ENCODE data around the gene DIRAS2. TPM values are rescaled to one million over a fixed set of nuclear protein-coding genes. Genes with fewer than 3 reads are reported as not detected.

The DIRAS2 gene
- total RNA-seq, 4 donors from 2014 or later = 0.32 to 0.73 (median 0.53) TPM

DNA sequence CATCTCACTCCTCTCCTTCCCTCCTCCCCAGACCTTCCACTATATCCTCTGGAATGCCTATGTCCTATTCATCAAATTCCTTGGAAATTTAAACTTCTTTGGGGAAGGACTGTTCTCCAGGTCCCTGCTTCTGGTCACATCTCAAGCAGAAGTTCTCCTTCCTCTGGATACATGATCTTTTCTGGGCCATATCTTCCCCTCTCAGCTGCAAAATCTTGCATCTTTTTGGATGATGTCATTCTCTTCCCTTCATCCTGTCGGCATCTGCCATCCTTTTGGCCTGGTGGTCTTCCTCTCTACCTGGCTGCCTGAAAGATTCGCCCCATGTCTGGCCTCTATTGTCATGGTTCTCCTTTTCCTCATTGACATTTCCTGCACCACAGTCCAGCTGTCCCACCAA is 5.2 kb upstream of the DIRAS2 start:
- Histone ChIP-seq H3K27me3 (peaks cover 21% of the 10 kb centered on the region), H3K36me3 (no peaks in the 10 kb centered on the region), H3K4me1 (peaks cover 6% of the 10 kb centered on the region), H3K27ac (no peak overlapping the region), H3K4me3 (no peak overlapping the region), H3K9me3 (peaks cover 7% of the 10 kb centered on the region)
- DNase-seq (ENCODE audit: low spot score in 2 of 2) = no peak
- TF ChIP-seq EP300 (IDR thresholded peaks at IDR 0.05) (no peak), POLR2AphosphoS5 (IDR thresholded peaks at IDR 0.05) (no peak), POLR2A (IDR thresholded peaks at IDR 0.05) (no peak)
- 81% methylated on average over 2 of the region's 2 CpGs for whole genome bisulfite sequencing

DNA sequence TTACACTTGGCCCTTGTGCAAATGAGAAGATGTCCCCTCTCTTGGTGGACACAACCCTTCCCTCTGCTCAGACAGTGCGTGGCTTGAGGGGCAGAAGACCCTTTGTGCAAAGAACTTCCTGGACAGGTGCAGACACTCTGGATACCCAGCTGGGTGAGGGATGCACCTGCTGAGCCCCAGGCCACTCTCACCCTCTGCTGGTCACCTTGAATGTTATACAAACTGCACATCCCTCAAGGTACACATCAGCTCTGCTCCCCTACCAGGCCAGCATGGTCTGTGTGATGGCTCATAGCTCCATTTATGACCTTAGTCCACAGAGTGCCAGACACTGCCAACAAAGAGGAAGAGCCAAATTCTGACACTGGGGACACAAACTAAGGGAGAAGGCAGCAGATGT is 3.1 kb upstream of the DIRAS2 start:
- Histone ChIP-seq H3K36me3 (no peaks in the 10 kb centered on the region), H3K4me3 (no peak overlapping the region), H3K4me1 (peaks cover 10% of the 10 kb centered on the region), H3K9me3 (peaks cover 3% of the 10 kb centered on the region), H3K27ac (no peak overlapping the region), H3K27me3 (peaks cover 35% of the 10 kb centered on the region)
- TF ChIP-seq EP300 (IDR thresholded peaks at IDR 0.05) (no peak), CTCF (IDR thresholded peaks at IDR 0.05) (no peak), POLR2A (IDR thresholded peaks at IDR 0.05) (no peak)
- no peak for DNase-seq (ENCODE audit: low spot score in 2 of 2)
- WGBS = 100% methylated on average over 1 of the region's 1 CpG

- peaks cover 10% of the 10 kb centered on the region for H3K4me1 ChIP-seq
These were observed 638 bp downstream of the DIRAS2 start for GRCh38 chr9:90641884-90642487.

DNA sequence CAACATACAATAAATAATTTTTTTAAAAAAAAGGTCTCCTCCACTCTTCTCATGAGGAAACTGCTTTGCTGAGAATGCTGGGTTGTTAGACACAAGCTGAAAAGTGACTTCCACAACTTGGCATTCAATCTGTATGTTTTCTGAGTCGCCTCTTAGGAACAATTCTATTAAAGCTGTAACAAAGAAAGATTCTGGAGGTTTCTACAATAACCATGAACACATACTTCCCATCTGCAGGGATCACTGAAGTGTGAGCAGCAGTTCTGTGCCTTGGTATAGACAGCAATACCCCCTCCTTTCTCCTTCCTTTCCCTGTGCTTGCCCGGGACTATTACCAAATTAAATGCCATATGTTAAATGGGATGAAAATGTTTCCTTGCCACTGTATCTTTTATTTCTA is 1.5 kb downstream of the DIRAS2 start:
- TF ChIP-seq EP300 (IDR thresholded peaks at IDR 0.05) (no peak), POLR2A (IDR thresholded peaks at IDR 0.05) (no peak)
- H3K27ac ChIP-seq = no peak overlapping the region
- no peaks in the 10 kb centered on the region for H3K9me3 ChIP-seq
- 64% methylated on average over 2 of the region's 2 CpGs for WGBS
- H3K4me1 ChIP-seq = peaks cover 10% of the 10 kb centered on the region
- H3K36me3 ChIP-seq = no peaks in the 10 kb centered on the region
- DNase-seq (ENCODE audit: low spot score in 2 of 2) = no peak
- peaks cover 31% of the 10 kb centered on the region for H3K27me3 ChIP-seq
- H3K4me3 ChIP-seq = no peak overlapping the region

More at GRCh38 chr9:90641884-90642487, 638 bp downstream of the DIRAS2 start:
- Histone ChIP-seq H3K27me3 (peaks cover 31% of the 10 kb centered on the region), H3K9me3 (no peaks in the 10 kb centered on the region), H3K4me3 (peak overlapping the region; percentile 55), H3K36me3 (no peaks in the 10 kb centered on the region), H3K27ac (no peak overlapping the region)
- DNase-seq (ENCODE audit: low spot score in 2 of 2) = no peak
- WGBS = 21% methylated on average over 10 of the region's 10 CpGs
- TF ChIP-seq POLR2AphosphoS5 (IDR thresholded peaks at IDR 0.05) = no peak
- no peak for TF ChIP-seq POLR2A (IDR thresholded peaks at IDR 0.05)
- TF ChIP-seq EP300 (IDR thresholded peaks at IDR 0.05) = no peak
- no peak for TF ChIP-seq CTCF (IDR thresholded peaks at IDR 0.05)

DNA sequence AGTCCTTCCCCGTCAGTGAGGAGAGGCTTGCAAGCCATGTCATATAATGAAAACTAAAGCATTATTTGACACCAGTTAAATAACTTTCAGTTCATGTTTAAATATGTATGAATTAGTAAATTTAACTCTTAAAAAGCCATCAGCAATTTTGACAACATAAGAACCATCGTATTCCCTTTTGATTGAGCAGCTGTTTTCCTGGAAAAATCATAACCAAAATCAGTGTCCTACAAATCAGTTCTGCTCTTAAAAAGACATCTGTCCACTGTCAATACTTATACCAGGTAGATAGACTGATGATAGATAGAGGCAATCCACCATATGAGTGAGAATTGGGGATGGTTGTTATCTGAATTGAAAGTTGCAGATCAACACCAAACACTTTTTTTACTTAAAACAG is 2.3 kb downstream of the DIRAS2 start:
- H3K4me3 ChIP-seq = no peak overlapping the region
- peaks cover 10% of the 10 kb centered on the region for H3K4me1 ChIP-seq
- 77% methylated on average over 2 of the region's 2 CpGs for WGBS
- no peaks in the 10 kb centered on the region for H3K36me3 ChIP-seq
- H3K27me3 ChIP-seq = peaks cover 27% of the 10 kb centered on the region
- H3K9me3 ChIP-seq = no peaks in the 10 kb centered on the region
- no peak for DNase-seq (ENCODE audit: low spot score in 2 of 2)
- no peak for TF ChIP-seq EP300 (IDR thresholded peaks at IDR 0.05)
- no peak overlapping the region for H3K27ac ChIP-seq

DNA sequence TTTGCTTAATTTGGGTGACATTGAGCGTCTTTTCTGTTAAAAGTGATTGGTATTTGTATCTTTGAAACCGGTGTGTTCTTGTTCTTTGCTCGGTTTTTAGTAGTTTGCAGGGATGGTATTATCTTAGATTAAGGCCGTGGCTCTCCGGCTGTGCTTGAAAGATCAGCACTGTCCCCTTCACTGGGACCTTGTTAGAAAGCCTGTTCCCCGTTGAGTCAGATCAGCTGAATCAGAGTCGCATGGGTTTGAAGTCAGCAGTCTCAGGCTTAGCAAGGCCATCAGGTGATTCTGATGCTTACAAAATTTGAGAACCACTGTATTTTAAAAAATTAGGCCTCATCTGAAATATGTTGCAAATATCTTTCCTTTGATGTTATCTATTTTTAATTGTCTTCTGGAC is 5.0 kb downstream of the DIRAS2 start:
- no peak for TF ChIP-seq POLR2AphosphoS5 (IDR thresholded peaks at IDR 0.05)
- TF ChIP-seq EP300 (IDR thresholded peaks at IDR 0.05) = no peak
- TF ChIP-seq POLR2A (IDR thresholded peaks at IDR 0.05) = no peak
- no peak for TF ChIP-seq CTCF (IDR thresholded peaks at IDR 0.05)
- Histone ChIP-seq H3K27ac (no peak overlapping the region), H3K4me3 (no peak overlapping the region), H3K27me3 (peaks cover 12% of the 10 kb centered on the region), H3K9me3 (no peaks in the 10 kb centered on the region), H3K4me1 (peaks cover 2% of the 10 kb centered on the region), H3K36me3 (no peaks in the 10 kb centered on the region)
- WGBS = 90% methylated on average over 7 of the region's 7 CpGs
- DNase-seq (ENCODE audit: low spot score in 2 of 2) = no peak
